Activated CD8-positive, alpha-beta T cell treated with anti-CD3 and anti-CD28 coated beads, Interleukin-2, amount 10 ng/mL, durations not matched to agents 7 days and 5 days (primary cell): Measurements from ENCODE around the gene MBTPS1. TPM values are rescaled to one million over a fixed set of nuclear protein-coding genes. Genes with fewer than 3 reads are reported as not detected.

Experiments
- ATAC-seq: fragments of 150-1000 bp; cut with Tn5 transposase; one replicate; pipeline ENCODE4 v1.10.0; 2021; ENCODE audit warnings: moderate library complexity
- CTCF ChIA-PET: fragments of 350-600 bp; sonication (Branson Sonifier 250); formaldehyde crosslinking; loops from one replicate; lab custom pipeline; 2021; ENCODE audit warnings: antibody characterized with exemption; lab: Charles Lee
- POLR2A ChIA-PET: fragments of 350-600 bp; sonication (Branson Sonifier 250); formaldehyde crosslinking; loops from one replicate; lab custom pipeline; 2021; ENCODE audit warnings: antibody characterized with exemption; lab: Charles Lee
- DNase-seq: peaks from one replicate; pipeline ENCODE4 v3.0.0-alpha.2; 2020
- H3K27ac Mint-ChIP-seq: one replicate; pipeline ENCODE4 v1.8.0; 2021; ENCODE audit warnings: mild to moderate bottlenecking, mixed read lengths
- H3K27me3 Mint-ChIP-seq: one replicate; pipeline ENCODE4 v1.8.0; 2021; ENCODE audit warnings: low read depth, mixed read lengths
- H3K36me3 Mint-ChIP-seq: one replicate; pipeline ENCODE4 v1.8.0; 2021; ENCODE audit warnings: low read depth, mixed read lengths
- H3K4me1 Mint-ChIP-seq: one replicate; pipeline ENCODE4 v1.8.0; 2021; ENCODE audit warnings: low read depth, mixed read lengths
- H3K4me3 Mint-ChIP-seq: one replicate; pipeline ENCODE4 v1.8.0; 2021; ENCODE audit warnings: mild to moderate bottlenecking, mixed read lengths
- H3K9me3 Mint-ChIP-seq: one replicate; pipeline ENCODE4 v1.8.0; 2022; ENCODE audit warnings: mixed read lengths; ENCODE audit not compliant: insufficient read depth
- total RNA-seq, 2 experiments: library from RNA; stranded (reverse); gene quantifications; one replicate each; pipeline ENCODE4 v1.2.3, GENCODE V29; 2021

The MBTPS1 gene
- total RNA-seq, 2 experiments from 2014 or later = 49.3 to 52.7 TPM

DNA sequence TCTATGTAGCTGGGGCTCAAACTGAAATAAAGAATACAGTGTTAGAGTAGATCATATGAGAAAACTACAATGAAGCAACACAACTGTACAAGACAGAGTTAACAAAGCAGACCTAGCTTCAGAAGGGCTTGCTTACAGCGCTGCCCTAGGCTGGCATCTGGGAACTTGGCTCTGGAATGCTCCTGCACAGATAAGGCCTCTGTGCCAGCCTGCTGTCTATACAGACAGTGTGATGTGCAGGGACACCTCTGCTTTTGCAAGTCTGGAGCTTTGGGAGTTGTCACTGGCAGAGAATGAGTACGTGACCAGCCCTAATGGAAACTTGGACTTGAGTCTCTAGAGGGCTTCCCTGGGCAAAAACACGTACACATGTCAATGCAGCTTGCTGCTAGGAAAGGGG is 42.0 kb downstream of the MBTPS1 start:
- ChIA-PET POLR2A (no interaction called here), CTCF (interaction anchor here (0.8 to 2.1 kb wide), 3 partner anchors 9 to 101 kb away, joined by 3 to 8 read pairs (median 7); no protein-coding TSS in a partner anchor)
- H3K9me3 Mint-ChIP-seq = no peaks in the 10 kb centered on the region
- H3K36me3 Mint-ChIP-seq = peaks cover 39% of the 10 kb centered on the region
- ATAC-seq (no peak), DNase-seq (no peak)
- H3K4me1 Mint-ChIP-seq = no peaks in the 10 kb centered on the region
- no peak overlapping the region for H3K4me3 Mint-ChIP-seq
- H3K27me3 Mint-ChIP-seq = no peaks in the 10 kb centered on the region
- H3K27ac Mint-ChIP-seq = no peak overlapping the region

DNA sequence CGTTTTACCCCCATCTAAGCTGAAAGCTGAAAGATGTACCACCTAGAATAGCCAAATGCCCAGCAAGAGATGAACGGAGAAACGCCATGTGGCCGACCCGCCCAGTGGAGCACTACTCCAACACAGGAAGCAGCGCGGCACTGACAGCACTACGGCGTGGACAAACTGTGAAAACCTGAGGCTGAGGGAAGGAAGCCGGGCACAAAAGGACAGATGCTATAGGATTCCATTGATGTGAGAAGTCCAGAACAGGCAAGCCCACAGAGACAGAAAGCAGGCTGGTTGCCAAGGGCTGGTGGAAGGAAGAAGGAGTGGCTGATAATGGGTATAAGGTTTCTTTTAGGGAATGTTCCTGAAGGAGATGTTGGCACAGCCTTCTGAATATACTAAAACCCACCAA is 44.7 kb downstream of the MBTPS1 start:
- POLR2A ChIA-PET = no interaction called here
- CTCF ChIA-PET = interaction anchor here (1.3 kb wide), 1 partner anchor 115 kb away, joined by 3 read pairs; no protein-coding TSS in a partner anchor
- H3K4me3 Mint-ChIP-seq = no peak overlapping the region
- H3K9me3 Mint-ChIP-seq = no peaks in the 10 kb centered on the region
- ATAC-seq (no peak), DNase-seq (no peak)
- H3K36me3 Mint-ChIP-seq = peaks cover 49% of the 10 kb centered on the region
- no peaks in the 10 kb centered on the region for H3K27me3 Mint-ChIP-seq
- no peak overlapping the region for H3K27ac Mint-ChIP-seq
- H3K4me1 Mint-ChIP-seq = peaks cover 8% of the 10 kb centered on the region

DNA sequence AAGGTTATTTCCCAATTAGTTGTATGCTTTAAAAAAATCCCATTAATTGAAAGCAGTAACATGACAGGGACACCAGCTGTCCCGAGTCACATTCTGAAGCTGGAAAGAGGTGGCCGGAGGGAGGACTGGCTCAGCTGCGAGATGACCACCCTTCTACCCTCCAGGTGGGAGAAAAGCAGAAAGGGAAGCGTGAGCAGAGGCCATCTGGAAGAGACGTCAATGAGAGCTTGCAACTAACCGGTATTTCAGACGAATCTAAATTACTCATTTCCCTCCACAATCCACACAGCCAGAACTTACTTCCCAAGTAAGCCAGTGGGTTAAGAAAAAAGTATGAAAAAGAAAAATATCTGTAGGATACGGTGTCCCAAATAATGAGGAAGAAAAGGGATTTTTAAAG is 45.6 kb downstream of the MBTPS1 start:
- H3K27me3 Mint-ChIP-seq = no peaks in the 10 kb centered on the region
- H3K4me3 Mint-ChIP-seq = no peak overlapping the region
- H3K36me3 Mint-ChIP-seq = peaks cover 47% of the 10 kb centered on the region
- no peak for DNase-seq
- ChIA-PET CTCF (interaction anchor here (0.9 to 2.6 kb wide), 6 partner anchors 8 to 245 kb away, joined by 3 to 10 read pairs (median 3); partner anchors contain the start of genes OSGIN1 and TAF1C), POLR2A (no interaction called here)
- no peak for ATAC-seq
- H3K9me3 Mint-ChIP-seq = no peaks in the 10 kb centered on the region
- peaks cover 8% of the 10 kb centered on the region for H3K4me1 Mint-ChIP-seq
- H3K27ac Mint-ChIP-seq = no peak overlapping the region

- H3K27ac Mint-ChIP-seq = no peak overlapping the region
Observed at GRCh38 chr16:84069540-84069939, 47.2 kb downstream of the MBTPS1 start.

GRCh38 chr16:84068783-84069462 is 47.8 kb downstream of the MBTPS1 start:
- H3K36me3 Mint-ChIP-seq = peaks cover 50% of the 10 kb centered on the region
- no peak overlapping the region for H3K27ac Mint-ChIP-seq
- ATAC-seq = no peak

More at GRCh38 chr16:84069540-84069939, 47.2 kb downstream of the MBTPS1 start:
- Mint-ChIP-seq H3K36me3 (peaks cover 50% of the 10 kb centered on the region), H3K4me3 (no peak overlapping the region), H3K27me3 (no peaks in the 10 kb centered on the region), H3K9me3 (no peaks in the 10 kb centered on the region), H3K4me1 (peaks cover 8% of the 10 kb centered on the region)
- CTCF ChIA-PET = interaction anchor here (0.8 to 2.6 kb wide), 5 partner anchors 15 to 117 kb away, joined by 3 to 10 read pairs (median 3); partner anchors contain the start of genes MBTPS1 and TAF1C
- DNase-seq = no peak
- ATAC-seq = no peak
- POLR2A ChIA-PET = no interaction called here

GRCh38 chr16:84068041-84068440 is 48.7 kb downstream of the MBTPS1 start:
- H3K36me3 Mint-ChIP-seq = peaks cover 53% of the 10 kb centered on the region
- no peaks in the 10 kb centered on the region for H3K9me3 Mint-ChIP-seq
- peaks cover 8% of the 10 kb centered on the region for H3K4me1 Mint-ChIP-seq
- no peak for ATAC-seq
- no peak for DNase-seq
- H3K27ac Mint-ChIP-seq = no peak overlapping the region
- H3K27me3 Mint-ChIP-seq = no peaks in the 10 kb centered on the region
- POLR2A ChIA-PET = interaction anchor here (0.9 kb wide), 1 partner anchor 15 kb away, joined by 3 read pairs; no protein-coding TSS in a partner anchor
- H3K4me3 Mint-ChIP-seq = no peak overlapping the region
- CTCF ChIA-PET = interaction anchor here (1.0 kb wide), 1 partner anchor 119 kb away, joined by 5 read pairs; the partner anchor contains the start of gene TAF1C

More at GRCh38 chr16:84068783-84069462, 47.8 kb downstream of the MBTPS1 start:
- Mint-ChIP-seq H3K27me3 (no peaks in the 10 kb centered on the region), H3K4me1 (peaks cover 8% of the 10 kb centered on the region), H3K9me3 (no peaks in the 10 kb centered on the region), H3K4me3 (no peak overlapping the region)
- ChIA-PET POLR2A (interaction anchor here (0.9 kb wide), 1 partner anchor 15 kb away, joined by 3 read pairs; no protein-coding TSS in a partner anchor), CTCF (interaction anchor here (0.6 to 2.6 kb wide), 6 partner anchors 16 to 126 kb away, joined by 3 to 10 read pairs (median 3); partner anchors contain the start of genes MBTPS1 and TAF1C)
- no peak for DNase-seq

DNA sequence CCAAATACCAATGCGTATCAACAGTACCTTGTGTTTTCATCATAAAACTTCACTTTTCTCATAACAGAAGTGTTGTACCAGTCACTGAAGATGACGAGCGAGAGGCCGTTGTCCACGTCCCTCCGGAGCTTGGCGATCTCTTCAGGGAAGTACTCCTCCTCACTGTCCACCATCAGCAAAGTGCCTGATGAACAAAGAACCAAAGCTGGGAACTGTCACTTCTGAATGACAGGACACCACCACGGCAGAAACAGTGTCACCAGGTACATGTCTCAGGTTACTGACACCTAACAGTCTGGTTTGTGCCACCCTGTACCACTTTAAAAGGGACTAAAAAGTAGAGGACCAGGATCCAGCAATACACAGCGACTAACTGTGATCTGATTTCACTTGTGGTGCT is 49.1 kb downstream of the MBTPS1 start:
- ATAC-seq = no peak
- CTCF ChIA-PET = interaction anchor here (1.0 to 2.9 kb wide), 4 partner anchors 105 to 119 kb away, joined by 5 to 32 read pairs (median 11); partner anchors contain the start of genes OSGIN1 and TAF1C
- DNase-seq = no peak
- H3K9me3 Mint-ChIP-seq = no peaks in the 10 kb centered on the region
- peaks cover 57% of the 10 kb centered on the region for H3K36me3 Mint-ChIP-seq
- peaks cover 9% of the 10 kb centered on the region for H3K4me1 Mint-ChIP-seq
- H3K27me3 Mint-ChIP-seq = no peaks in the 10 kb centered on the region
- POLR2A ChIA-PET = no interaction called here
- H3K27ac Mint-ChIP-seq = no peak overlapping the region
- no peak overlapping the region for H3K4me3 Mint-ChIP-seq

DNA sequence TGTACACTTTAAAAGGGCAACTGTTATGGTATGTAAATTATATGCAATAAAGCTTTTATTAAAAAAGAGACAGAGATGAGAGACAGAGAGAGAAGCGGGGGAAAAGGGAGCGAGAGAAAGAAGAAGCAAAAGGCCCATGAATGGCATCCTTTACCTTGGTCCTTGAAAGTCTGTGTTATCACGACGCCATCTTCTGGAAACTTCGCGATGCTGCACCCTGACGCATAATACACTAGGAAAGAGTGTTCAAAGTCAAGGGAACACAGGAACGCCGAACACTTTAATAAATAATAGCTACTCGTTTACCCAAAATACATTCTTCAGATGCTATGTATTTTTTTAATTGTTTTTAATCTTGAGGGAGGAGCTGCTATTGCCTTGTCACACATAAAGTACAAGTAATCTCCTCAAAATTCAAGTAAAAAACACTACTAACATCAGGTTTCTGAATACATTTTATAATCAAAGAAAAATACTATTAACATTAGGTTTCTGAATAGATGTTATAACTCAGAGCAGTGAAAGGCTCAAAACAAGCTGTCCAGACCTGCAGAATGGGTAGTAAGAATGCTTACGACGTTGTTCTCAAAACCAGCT is 51.1 kb downstream of the MBTPS1 start:
- peak; percentile 45 for ATAC-seq
- Mint-ChIP-seq H3K4me3 (no peak overlapping the region), H3K36me3 (peaks cover 55% of the 10 kb centered on the region), H3K9me3 (no peaks in the 10 kb centered on the region), H3K27ac (no peak overlapping the region), H3K4me1 (peaks cover 9% of the 10 kb centered on the region), H3K27me3 (no peaks in the 10 kb centered on the region)
- DNase-seq = peak; percentile 59
- ChIA-PET CTCF (interaction anchor here (0.7 to 4.3 kb wide), 29 partner anchors 9 to 239 kb away, joined by 3 to 32 read pairs (median 5); partner anchors contain the start of genes MBTPS1, OSGIN1, SLC38A8 and TAF1C), POLR2A (no interaction called here)

GRCh38 chr16:84063980-84064379 is 52.8 kb downstream of the MBTPS1 start:
- CTCF ChIA-PET = interaction anchor here (0.7 to 4.3 kb wide), 8 partner anchors 9 to 236 kb away, joined by 3 to 17 read pairs (median 4); partner anchors contain the start of gene TAF1C
- peaks cover 56% of the 10 kb centered on the region for H3K36me3 Mint-ChIP-seq
- no peak overlapping the region for H3K4me3 Mint-ChIP-seq

DNA sequence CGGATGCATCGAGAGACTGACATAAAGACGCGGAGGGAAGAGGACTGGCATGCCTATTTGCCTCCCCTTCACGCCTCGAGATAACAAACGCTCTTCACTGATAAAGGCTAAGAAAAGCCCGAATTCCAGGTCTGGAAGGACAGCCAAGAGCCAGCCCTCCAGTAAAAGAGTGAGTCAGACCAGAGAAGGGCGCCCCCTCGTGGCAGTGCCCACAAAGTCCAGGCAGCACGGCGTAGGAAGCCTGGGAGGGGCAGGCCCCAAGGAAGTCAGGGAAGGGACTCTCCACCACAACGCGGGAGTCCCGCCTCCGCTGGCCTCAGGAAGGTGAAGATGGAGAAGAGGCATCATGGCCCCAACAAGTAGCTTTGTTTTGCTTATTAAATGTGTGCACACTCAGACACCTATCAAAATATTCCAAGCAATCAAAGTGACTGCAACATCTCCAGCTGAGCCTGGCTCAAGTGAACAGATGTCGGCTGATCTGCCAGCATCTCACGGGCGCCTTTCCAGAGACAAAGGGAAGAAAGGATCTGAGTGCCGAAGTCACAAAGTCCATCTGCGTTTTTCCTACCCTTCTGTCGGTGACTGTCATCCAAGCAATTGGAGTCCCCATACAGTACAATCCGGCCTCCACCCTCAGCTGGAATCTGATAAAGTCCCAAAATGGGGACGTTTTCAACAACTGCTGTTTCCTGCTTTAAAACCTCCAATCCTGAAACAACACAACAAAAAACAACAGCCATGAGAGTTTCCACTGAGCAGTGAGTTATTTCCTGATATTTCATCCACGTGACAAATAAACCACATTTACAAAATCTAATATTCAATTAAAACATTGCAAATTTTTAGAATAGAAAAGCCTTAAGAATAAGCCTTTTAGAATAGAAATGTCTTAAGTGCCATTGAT is 53.8 kb downstream of the MBTPS1 start:
- peaks cover 48% of the 10 kb centered on the region for H3K36me3 Mint-ChIP-seq
- POLR2A ChIA-PET = no interaction called here
- H3K9me3 Mint-ChIP-seq = no peaks in the 10 kb centered on the region
- H3K27me3 Mint-ChIP-seq = no peaks in the 10 kb centered on the region
- ATAC-seq = peak; percentile 88
- H3K4me1 Mint-ChIP-seq = peaks cover 2% of the 10 kb centered on the region
- H3K27ac Mint-ChIP-seq = no peak overlapping the region
- CTCF ChIA-PET = interaction anchor here (0.7 to 4.3 kb wide), 13 partner anchors 8 to 255 kb away, joined by 3 to 17 read pairs (median 4); partner anchors contain the start of genes HSBP1, MBTPS1 and TAF1C
- no peak overlapping the region for H3K4me3 Mint-ChIP-seq
- DNase-seq = peak; percentile 73

More at GRCh38 chr16:84063980-84064379, 52.8 kb downstream of the MBTPS1 start:
- DNase-seq (no peak), ATAC-seq (no peak)
- Mint-ChIP-seq H3K27me3 (no peaks in the 10 kb centered on the region), H3K4me1 (peaks cover 4% of the 10 kb centered on the region), H3K9me3 (no peaks in the 10 kb centered on the region), H3K27ac (no peak overlapping the region)
- POLR2A ChIA-PET = no interaction called here
